PFSK-1 (cell line): ENCODE data around the gene TOE1.

ENCODE experiments used
- FOXP2 ChIP-seq: optimal IDR thresholded peaks from 2 replicates; pipeline ENCODE3; 2011; ENCODE audit warnings: borderline replicate concordance, control low read depth, inconsistent platforms; ENCODE audit not compliant: insufficient read depth; ENCODE audit errors: extremely low read length, extremely low read depth
- POLR2AphosphoS5 ChIP-seq: IDR thresholded peaks from 2 replicates; pipeline ENCODE4 v1.6.1; 2012; ENCODE audit warnings: low read depth, mild to moderate bottlenecking, control low read depth, low read length, moderate library complexity
- SIN3A ChIP-seq: IDR thresholded peaks from 2 replicates; pipeline ENCODE4 v1.6.1; 2012; ENCODE audit warnings: mild to moderate bottlenecking, low read length, moderate library complexity, borderline replicate concordance; ENCODE audit not compliant: insufficient read depth
- TAF1 ChIP-seq: IDR thresholded peaks from 2 replicates; pipeline ENCODE4 v1.6.1; 2012; ENCODE audit warnings: low read length, control low read depth, borderline replicate concordance; ENCODE audit not compliant: insufficient read depth
- TF ChIP-seq, protein P1 (sequence below), 2 experiments: IDR thresholded peaks; 2 replicates each; pipeline versions ENCODE4 v1.6.1 to v1.8.0; 2011 to 2012; ENCODE audit warnings: low read depth in 2 of 2, low read length in 2 of 2, control low read depth in 1 of 2, inconsistent platforms in 1 of 2, mild to moderate bottlenecking in 1 of 2, moderate library complexity in 1 of 2; ENCODE audit not compliant: insufficient read depth in 1 of 2

- TF ChIP-seq, protein P1, sequence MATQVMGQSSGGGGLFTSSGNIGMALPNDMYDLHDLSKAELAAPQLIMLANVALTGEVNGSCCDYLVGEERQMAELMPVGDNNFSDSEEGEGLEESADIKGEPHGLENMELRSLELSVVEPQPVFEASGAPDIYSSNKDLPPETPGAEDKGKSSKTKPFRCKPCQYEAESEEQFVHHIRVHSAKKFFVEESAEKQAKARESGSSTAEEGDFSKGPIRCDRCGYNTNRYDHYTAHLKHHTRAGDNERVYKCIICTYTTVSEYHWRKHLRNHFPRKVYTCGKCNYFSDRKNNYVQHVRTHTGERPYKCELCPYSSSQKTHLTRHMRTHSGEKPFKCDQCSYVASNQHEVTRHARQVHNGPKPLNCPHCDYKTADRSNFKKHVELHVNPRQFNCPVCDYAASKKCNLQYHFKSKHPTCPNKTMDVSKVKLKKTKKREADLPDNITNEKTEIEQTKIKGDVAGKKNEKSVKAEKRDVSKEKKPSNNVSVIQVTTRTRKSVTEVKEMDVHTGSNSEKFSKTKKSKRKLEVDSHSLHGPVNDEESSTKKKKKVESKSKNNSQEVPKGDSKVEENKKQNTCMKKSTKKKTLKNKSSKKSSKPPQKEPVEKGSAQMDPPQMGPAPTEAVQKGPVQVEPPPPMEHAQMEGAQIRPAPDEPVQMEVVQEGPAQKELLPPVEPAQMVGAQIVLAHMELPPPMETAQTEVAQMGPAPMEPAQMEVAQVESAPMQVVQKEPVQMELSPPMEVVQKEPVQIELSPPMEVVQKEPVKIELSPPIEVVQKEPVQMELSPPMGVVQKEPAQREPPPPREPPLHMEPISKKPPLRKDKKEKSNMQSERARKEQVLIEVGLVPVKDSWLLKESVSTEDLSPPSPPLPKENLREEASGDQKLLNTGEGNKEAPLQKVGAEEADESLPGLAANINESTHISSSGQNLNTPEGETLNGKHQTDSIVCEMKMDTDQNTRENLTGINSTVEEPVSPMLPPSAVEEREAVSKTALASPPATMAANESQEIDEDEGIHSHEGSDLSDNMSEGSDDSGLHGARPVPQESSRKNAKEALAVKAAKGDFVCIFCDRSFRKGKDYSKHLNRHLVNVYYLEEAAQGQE (IDR thresholded peaks at IDR 0.05; ENCODE audit: insufficient read depth in 1 of 2, low read depth in 2 of 2, low read length in 2 of 2) = no peak
- TF ChIP-seq POLR2AphosphoS5 (no peak), TAF1 (no peak), SIN3A (no peak), FOXP2 (no peak)
Measured at GRCh38 chr1:45299296-45299695, 40.7 kb upstream of the TOE1 start.
